ENCODE results near the gene MARF1. TPM values are rescaled to one million over a fixed set of nuclear protein-coding genes. Genes with fewer than 3 reads are reported as not detected.

The MARF1 gene
- total RNA-seq, 1 donor from 2014 or later = 31.8 TPM

GRCh38 chr16:15602285-15603044 lies 40.5 kb downstream of the MARF1 start:
- ATAC-seq (no peak), DNase-seq (ENCODE audit: low spot score) (no peak)

- DNase-seq (ENCODE audit: low spot score) = no peak
- no peak for ATAC-seq
Observed at GRCh38 chr16:15601212-15601879, 41.6 kb downstream of the MARF1 start.

GRCh38 chr16:15599303-15600070 lies 43.5 kb downstream of the MARF1 start:
- ATAC-seq (no peak), DNase-seq (ENCODE audit: low spot score) (no peak)

- ATAC-seq = no peak
- no peak for DNase-seq (ENCODE audit: low spot score)
Observed at GRCh38 chr16:15598648-15599190, 44.2 kb downstream of the MARF1 start.

- ATAC-seq (peak; percentile 6), DNase-seq (ENCODE audit: low spot score) (no peak)
Observed at GRCh38 chr16:15597822-15598647, 44.9 kb downstream of the MARF1 start.

- ATAC-seq (no peak), DNase-seq (ENCODE audit: low spot score) (no peak)
Observed at GRCh38 chr16:15597135-15597534, 45.8 kb downstream of the MARF1 start.

GRCh38 chr16:15594711-15595320 lies 48.1 kb downstream of the MARF1 start:
- ATAC-seq (peak; percentile 58), DNase-seq (ENCODE audit: low spot score) (no peak)

GRCh38 chr16:15593235-15593634 lies 49.7 kb downstream of the MARF1 start:
- DNase-seq (ENCODE audit: low spot score) (no peak), ATAC-seq (no peak)

GRCh38 chr16:15592324-15592723 lies 50.6 kb downstream of the MARF1 start:
- ATAC-seq = no peak
- no peak for DNase-seq (ENCODE audit: low spot score)

- ATAC-seq (no peak), DNase-seq (ENCODE audit: low spot score) (no peak)
Observed at GRCh38 chr16:15587152-15587825, 55.7 kb downstream of the MARF1 start.

GRCh38 chr16:15586716-15587115 lies 56.2 kb downstream of the MARF1 start:
- ATAC-seq (no peak), DNase-seq (ENCODE audit: low spot score) (no peak)

- no peak for ATAC-seq
Observed at GRCh38 chr16:15585956-15586355, 57.0 kb downstream of the MARF1 start.

GRCh38 chr16:15583526-15583925 lies 59.4 kb downstream of the MARF1 start:
- ATAC-seq (no peak), DNase-seq (ENCODE audit: low spot score) (no peak)

More at GRCh38 chr16:15585956-15586355, 57.0 kb downstream of the MARF1 start:
- no peak for DNase-seq (ENCODE audit: low spot score)

- DNase-seq (ENCODE audit: low spot score) (no peak), ATAC-seq (no peak)
Observed at GRCh38 chr16:15581127-15581815, 61.7 kb downstream of the MARF1 start.

GRCh38 chr16:15578824-15579223 lies 64.1 kb downstream of the MARF1 start:
- DNase-seq (ENCODE audit: low spot score) (no peak), ATAC-seq (no peak)

GRCh38 chr16:15576960-15577958 lies 65.7 kb downstream of the MARF1 start:
- peak; percentile 86 for DNase-seq (ENCODE audit: low spot score)
- peak; percentile 68 for ATAC-seq

GRCh38 chr16:15575293-15576049 lies 67.5 kb downstream of the MARF1 start:
- DNase-seq (ENCODE audit: low spot score) = no peak
- peak; percentile 23 for ATAC-seq

Measured in left lobe of liver (tissue), 2 donors.